Sciatic nerve (tissue), 2 donors: Measurements from ENCODE around the gene TNNI3. TPM values are rescaled to one million over a fixed set of nuclear protein-coding genes. Genes with fewer than 3 reads are reported as not detected.
A peak's percentile ranks its signal among the peaks of the same experiment; 100 is the strongest.
"Not testable (repeated sequence)": the region's sequence is repeated elsewhere in the genome, so short reads cannot be mapped to it uniquely, and the experiment has no call there.

Experiments used
- ATAC-seq: fragments of 200-7000 bp; cut with Tn5 transposase; one replicate; pipeline ENCODE4 v1.9.1; 2020; ENCODE audit warnings: mild to moderate bottlenecking, moderate library complexity
- DNase-seq: peaks from one replicate; pipeline ENCODE4 v3.0.0-alpha.2; 2020; ENCODE audit warnings: low spot score
- intact Hi-C: fragments of 100-400 bp; cut with DNase I; formaldehyde crosslinking; loops from one replicate; pipeline ENCODE4 v1.14.2; 2022
- total RNA-seq: library from RNA; stranded (reverse); fragmentation: NEBNext Ultra II Directional; extraction: Animal tissue kit (Norgen Biotek cat#: 25700); gene quantifications from one replicate; pipeline ENCODE4 v1.2.1, GENCODE V29; 2021
- donor health status: DM: no; HTN: no; CAD: no.
- donor health status: DM: no; HTN: no; CAD: no.

TNNI3 gene
- not detected for total RNA-seq

- DNase-seq (no peak), ATAC-seq (no peak)
- intact Hi-C loops, result no loop called here
Observed at GRCh38 chr19:55157064-55157908, at the start of gene TNNI3. Gene TNNI3, minus strand, starts transcription at chr19:55157732. Its CDS starts 143 bp downstream, at chr19:55157589.

- intact Hi-C loops, result no loop called here
Observed at GRCh38 chr19:55206664-55207500, 49.4 kb upstream of the TNNI3 start.

GRCh38 chr19:55202199-55202598 is 44.7 kb upstream of the TNNI3 start:
- ATAC-seq, DNase-seq, intact Hi-C loops: not testable (repeated sequence)

More at GRCh38 chr19:55206664-55207500, 49.4 kb upstream of the TNNI3 start:
- ATAC-seq, result peak; percentile 89
- peak; percentile 76 for DNase-seq

GRCh38 chr19:55199620-55200204 is 42.2 kb upstream of the TNNI3 start:
- intact Hi-C loops, result no loop called here
- ATAC-seq (no peak), DNase-seq (no peak)

GRCh38 chr19:55198651-55199050 is 41.1 kb upstream of the TNNI3 start:
- no peak for ATAC-seq
- no peak for DNase-seq
- intact Hi-C loops, result no loop called here

- DNase-seq (no peak), ATAC-seq (no peak)
- intact Hi-C loops, result no loop called here
Observed at GRCh38 chr19:55197528-55197927, 40.0 kb upstream of the TNNI3 start.

GRCh38 chr19:55196803-55197202 is 39.3 kb upstream of the TNNI3 start:
- DNase-seq (no peak), ATAC-seq (no peak)
- intact Hi-C loops, result no loop called here

- no peak for DNase-seq
- intact Hi-C loops, result no loop called here
- no peak for ATAC-seq
Observed at GRCh38 chr19:55193481-55193880, 35.9 kb upstream of the TNNI3 start.

GRCh38 chr19:55189403-55189835 is 31.9 kb upstream of the TNNI3 start:
- DNase-seq, result no peak
- intact Hi-C loops, result loop anchor here (5.0 kb wide), 2 partner anchors 817 to 1697 kb away; no protein-coding TSS in a partner anchor
- ATAC-seq, result no peak

- intact Hi-C loops, result loop anchor here (5.0 kb wide), 2 partner anchors 816 to 1696 kb away; no protein-coding TSS in a partner anchor
- no peak for ATAC-seq
- no peak for DNase-seq
Observed at GRCh38 chr19:55188625-55189024, 31.1 kb upstream of the TNNI3 start.

- ATAC-seq (no peak), DNase-seq (no peak)
- intact Hi-C loops, result loop anchor here (5.0 kb wide), 2 partner anchors 814 to 1694 kb away; no protein-coding TSS in a partner anchor
Observed at GRCh38 chr19:55186080-55186479, 28.5 kb upstream of the TNNI3 start.

- intact Hi-C loops, result no loop called here
- no peak for ATAC-seq
- no peak for DNase-seq
Observed at GRCh38 chr19:55181740-55182139, 24.2 kb upstream of the TNNI3 start.

- DNase-seq (no peak), ATAC-seq (peak; percentile 61)
- intact Hi-C loops, result no loop called here
Observed at GRCh38 chr19:55179606-55180484, 22.3 kb upstream of the TNNI3 start, which contains the start of gene SYT5. Gene SYT5, minus strand, starts transcription at chr19:55180289. Its CDS starts 1,248 bp downstream, at chr19:55179041.

- intact Hi-C loops, result no loop called here
- ATAC-seq (peak; percentile 84), DNase-seq (peak; percentile 72)
Observed at GRCh38 chr19:55178781-55179599, 21.5 kb upstream of the TNNI3 start.

GRCh38 chr19:55176076-55176475 is 18.5 kb upstream of the TNNI3 start:
- intact Hi-C loops, result no loop called here
- no peak for ATAC-seq
- DNase-seq, result no peak

- DNase-seq, result no peak
- ATAC-seq, result no peak
- intact Hi-C loops, result no loop called here
Observed at GRCh38 chr19:55175117-55175867, 17.8 kb upstream of the TNNI3 start.
